ENCODE results near the gene SEBOX. TPM values are rescaled to one million over a fixed set of nuclear protein-coding genes. Genes with fewer than 3 reads are reported as not detected.

SEBOX gene
- total and polyA plus RNA-seq, 2 experiments from 2014 or later = not detected

- peaks cover 15% of the 10 kb centered on the region for H3K27me3 Mint-ChIP-seq (ENCODE audit: insufficient read depth, low read depth, poor library complexity)
- H3K27ac ChIP-seq (ENCODE audit: low read depth) = no peak overlapping the region
- H3K9me2 ChIP-seq (ENCODE audit: insufficient read depth) = no peaks in the 10 kb centered on the region
- H3K4me3 ChIP-seq = no peak overlapping the region
- TF ChIP-seq STAT1 (IDR thresholded peaks at IDR 0.05; ENCODE audit: unreplicated experiment) = no peak
- TF ChIP-seq CTCF (conservative IDR thresholded peaks at IDR 0.05; ENCODE audit: low read depth in 2 of 2) = 0 out of 4 replicates have a peak, but pooled peaks of 1 of the 2 experiments have one; percentile 8
- no peaks in the 10 kb centered on the region for H3K27me3 ChIP-seq (ENCODE audit: insufficient read depth)
- ATAC-seq = no peak
- peaks cover 8% of the 10 kb centered on the region for H3K36me3 ChIP-seq (ENCODE audit: insufficient read depth)
- H3K79me2 ChIP-seq (replicated peaks; ENCODE audit: insufficient read depth) = peaks cover 22% of the 10 kb centered on the region
- H3F3A ChIP-seq (replicated peaks; ENCODE audit: low read depth) = no peaks in the 10 kb centered on the region
- no peak overlapping the region for H3K4me2 ChIP-seq
- H2AFZ ChIP-seq = no peak overlapping the region
- no peak overlapping the region for H3K27ac Mint-ChIP-seq
- 0 out of 2 replicates have a peak, but pooled peaks cover 2% of the 10 kb centered on the region for H4K20me1 ChIP-seq (replicated peaks; ENCODE audit: insufficient read depth)
- no peak overlapping the region; the same call in 2 of the 3 replicates for H3K4me3 Mint-ChIP-seq
- no peaks in the 10 kb centered on the region for H3K9me3 Mint-ChIP-seq
- no peak for DNase-seq (ENCODE audit: low spot score)
- H3K4me1 ChIP-seq (ENCODE audit: insufficient read depth) = peaks cover 11% of the 10 kb centered on the region
- H3K36me3 Mint-ChIP-seq (ENCODE audit: low read depth) = peaks cover 8% of the 10 kb centered on the region
- H3K4me1 Mint-ChIP-seq = peaks cover 24% of the 10 kb centered on the region
These were observed 26.8 kb downstream of the SEBOX start for GRCh38 chr17:28338056-28338768.

- peak overlapping the region; percentile 97 for H3K27ac Mint-ChIP-seq
- DNase-seq (ENCODE audit: low spot score) (peak; percentile 94), ATAC-seq (peak; percentile 35)
- H3K27me3 Mint-ChIP-seq (ENCODE audit: insufficient read depth, low read depth, poor library complexity) = peaks cover 15% of the 10 kb centered on the region
- Histone ChIP-seq H3K27ac (ENCODE audit: low read depth) (peak overlapping the region; percentile 51; the same call in 1 of the 2 replicates), H3K27me3 (ENCODE audit: insufficient read depth) (no peaks in the 10 kb centered on the region), H3F3A (replicated peaks; ENCODE audit: low read depth) (no peaks in the 10 kb centered on the region), H2AFZ (peak overlapping the region; percentile 44; the same call in 1 of the 2 replicates), H3K36me3 (ENCODE audit: insufficient read depth) (peaks cover 2% of the 10 kb centered on the region; the same call in 1 of the 2 replicates), H3K9me2 (ENCODE audit: insufficient read depth) (no peaks in the 10 kb centered on the region), H3K79me2 (replicated peaks; ENCODE audit: insufficient read depth) (peaks cover 22% of the 10 kb centered on the region), H3K4me1 (ENCODE audit: insufficient read depth) (peaks cover 11% of the 10 kb centered on the region), H4K20me1 (replicated peaks; ENCODE audit: insufficient read depth) (peaks cover 5% of the 10 kb centered on the region; the same call in 1 of the 2 replicates), H3K4me2 (peak overlapping the region; percentile 78), H3K4me3 (peak overlapping the region; percentile 67)
- TF ChIP-seq EZH2 (IDR thresholded peaks at IDR 0.05; ENCODE audit: low read depth, unreplicated experiment) (no peak), CREB1 (CRISPR knock-in tag; IDR thresholded peaks at IDR 0.05; ENCODE audit: low read depth) (peak; percentile 87), STAT1 (IDR thresholded peaks at IDR 0.05; ENCODE audit: unreplicated experiment) (no peak)
- no peaks in the 10 kb centered on the region; the same call in 2 of the 3 replicates for H3K36me3 Mint-ChIP-seq (ENCODE audit: low read depth)
- H3K4me3 Mint-ChIP-seq = peak overlapping the region; percentile 98
- peaks cover 24% of the 10 kb centered on the region for H3K4me1 Mint-ChIP-seq
- H3K9me3 Mint-ChIP-seq = no peaks in the 10 kb centered on the region
These were observed 28.8 kb downstream of the SEBOX start for GRCh38 chr17:28335959-28336871.
